ENCODE results near the gene INPP4A.

DNA sequence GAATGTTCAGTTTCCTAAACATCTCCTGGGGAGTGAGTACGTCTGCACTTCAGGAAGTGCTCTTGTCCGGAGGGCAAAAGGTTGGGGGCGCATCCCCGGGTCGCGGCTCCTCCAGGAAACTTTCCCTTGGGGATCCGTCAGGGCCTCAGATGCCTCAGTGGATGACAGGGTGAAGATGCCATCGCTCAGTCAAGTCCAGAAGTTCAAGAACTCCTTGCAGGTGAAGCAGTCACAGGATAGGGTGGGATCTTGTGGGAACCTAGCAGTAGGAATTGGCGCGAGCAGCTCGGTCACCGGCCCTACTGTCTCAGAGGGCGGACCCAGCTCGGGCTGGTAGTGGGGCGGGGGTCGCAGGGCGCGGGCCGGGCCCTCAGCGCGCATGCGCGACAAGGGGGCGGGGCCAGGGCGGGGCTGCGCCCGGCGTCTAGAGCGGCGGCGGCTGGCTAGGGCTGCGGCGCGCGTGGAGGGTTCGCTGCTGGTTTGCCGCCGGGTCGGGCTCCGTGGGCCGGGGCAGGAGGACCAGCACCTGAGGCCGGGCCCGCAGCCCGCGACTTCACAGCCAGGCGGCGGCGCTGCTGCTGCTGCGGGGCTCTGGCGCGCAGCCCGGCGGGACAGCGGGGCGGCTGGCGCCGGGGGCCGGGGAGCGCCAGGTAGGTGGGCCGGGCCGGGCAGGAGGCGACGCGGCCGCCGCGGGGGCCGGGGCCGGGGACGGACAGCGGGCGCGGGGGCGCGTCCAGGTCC, at the start of gene INPP4A:
- TF ChIP-seq, protein P1, sequence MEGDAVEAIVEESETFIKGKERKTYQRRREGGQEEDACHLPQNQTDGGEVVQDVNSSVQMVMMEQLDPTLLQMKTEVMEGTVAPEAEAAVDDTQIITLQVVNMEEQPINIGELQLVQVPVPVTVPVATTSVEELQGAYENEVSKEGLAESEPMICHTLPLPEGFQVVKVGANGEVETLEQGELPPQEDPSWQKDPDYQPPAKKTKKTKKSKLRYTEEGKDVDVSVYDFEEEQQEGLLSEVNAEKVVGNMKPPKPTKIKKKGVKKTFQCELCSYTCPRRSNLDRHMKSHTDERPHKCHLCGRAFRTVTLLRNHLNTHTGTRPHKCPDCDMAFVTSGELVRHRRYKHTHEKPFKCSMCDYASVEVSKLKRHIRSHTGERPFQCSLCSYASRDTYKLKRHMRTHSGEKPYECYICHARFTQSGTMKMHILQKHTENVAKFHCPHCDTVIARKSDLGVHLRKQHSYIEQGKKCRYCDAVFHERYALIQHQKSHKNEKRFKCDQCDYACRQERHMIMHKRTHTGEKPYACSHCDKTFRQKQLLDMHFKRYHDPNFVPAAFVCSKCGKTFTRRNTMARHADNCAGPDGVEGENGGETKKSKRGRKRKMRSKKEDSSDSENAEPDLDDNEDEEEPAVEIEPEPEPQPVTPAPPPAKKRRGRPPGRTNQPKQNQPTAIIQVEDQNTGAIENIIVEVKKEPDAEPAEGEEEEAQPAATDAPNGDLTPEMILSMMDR (IDR thresholded peaks at IDR 0.05): peak; percentile 15 to 49 (median 36)
- TF ChIP-seq EP300 (IDR thresholded peaks at IDR 0.05) (no peak), POLR2AphosphoS5 (IDR thresholded peaks at IDR 0.05) (peak; percentile 45 to 64), POLR2A (IDR thresholded peaks at IDR 0.05; ENCODE audit: low read depth) (no peak)
